Smooth muscle cell (in vitro differentiated cells): ENCODE results near the gene RDH14. TPM values are rescaled to one million over a fixed set of nuclear protein-coding genes. Genes with fewer than 3 reads are reported as not detected.

Experiments
- DNase-seq: peaks from one replicate; lab custom pipeline; 2025; ENCODE audit not compliant: unreplicated experiment; lab: John Stamatoyannopoulos, UW
- H2AFZ ChIP-seq: fragments of 200-600 bp; sonication (generic); 2 replicates; pipeline ENCODE4 v1.6.0; 2016; ENCODE audit warnings: antibody characterized with exemption, low read depth, mild to moderate bottlenecking
- H3F3A ChIP-seq: fragments of 200-600 bp; sonication (generic); 2 replicates; pipeline ENCODE4 v1.6.0; 2017; ENCODE audit warnings: antibody characterized with exemption, low read depth
- H3K27ac ChIP-seq: fragments of 200-600 bp; sonication (generic); 2 replicates; pipeline ENCODE4 v1.5.1; 2016; ENCODE audit warnings: low read depth, mild to moderate bottlenecking
- H3K27me3 ChIP-seq: fragments of 200-600 bp; sonication (generic); 2 replicates; pipeline ENCODE4 v1.6.1; 2016; ENCODE audit warnings: low read depth, mild to moderate bottlenecking
- H3K36me3 ChIP-seq: fragments of 200-600 bp; sonication (generic); 2 replicates; pipeline ENCODE4 v1.5.1; 2016; ENCODE audit warnings: low read depth
- H3K4me1 ChIP-seq: fragments of 200-600 bp; sonication (generic); 2 replicates; pipeline ENCODE4 v1.5.1; 2016; ENCODE audit warnings: low read depth
- H3K4me2 ChIP-seq: fragments of 200-600 bp; sonication (generic); 2 replicates; pipeline ENCODE4 v1.6.0; 2016; ENCODE audit warnings: mild to moderate bottlenecking
- H3K4me3 ChIP-seq: fragments of 200-600 bp; sonication (generic); 2 replicates; pipeline ENCODE4 v1.5.1; 2016; ENCODE audit warnings: mild to moderate bottlenecking
- H3K79me2 ChIP-seq: fragments of 200-600 bp; sonication (generic); 2 replicates; pipeline ENCODE4 v1.6.0; 2016; ENCODE audit warnings: low read depth, mild to moderate bottlenecking
- H3K9ac ChIP-seq: fragments of 200-600 bp; sonication (generic); 2 replicates; pipeline ENCODE4 v1.6.0; 2016; ENCODE audit warnings: low read depth
- H3K9me3 ChIP-seq: fragments of 200-600 bp; sonication (generic); replicated peaks from 2 replicates; pipeline ENCODE4 v1.5.1; 2016; ENCODE audit warnings: low read depth
- H4K20me1 ChIP-seq: fragments of 200-600 bp; sonication (generic); 2 replicates; pipeline ENCODE4 v1.6.0; 2016; ENCODE audit warnings: low read depth
- WGBS: methylation state at CpG from one replicate; pipeline ENCODE4 v1.1.7; 2016; ENCODE audit warnings: low lambda C conversion rate; 5-methylcytosine and 5-hydroxymethylcytosine counted together
- polyA plus RNA-seq: library from polyadenylated mRNA; unstranded; fragments of >200 nt; fragmentation: Nextera tagmentation; extraction: Ambion mirVana; gene quantifications from 2 replicates; pipeline ENCODE4 v1.2.1, GENCODE V29; 2016
- total RNA-seq: library from RNA; depleted of rRNA; stranded (reverse); fragments of >200 nt; gene quantifications from 2 replicates; pipeline ENCODE4 v1.2.3, GENCODE V29; 2014
- TF ChIP-seq, protein P1 (sequence below): fragments of 200-600 bp; sonication (generic); IDR thresholded peaks from 2 replicates; pipeline ENCODE4 v1.5.1; 2017; ENCODE audit warnings: borderline replicate concordance, mild to moderate bottlenecking, antibody characterized with exemption; ENCODE audit not compliant: insufficient read depth, poor library complexity, severe bottlenecking

RDH14 gene
- total and polyA plus RNA-seq, 2 experiments from 2014 or later, result 24.5 to 26.2 TPM

DNA sequence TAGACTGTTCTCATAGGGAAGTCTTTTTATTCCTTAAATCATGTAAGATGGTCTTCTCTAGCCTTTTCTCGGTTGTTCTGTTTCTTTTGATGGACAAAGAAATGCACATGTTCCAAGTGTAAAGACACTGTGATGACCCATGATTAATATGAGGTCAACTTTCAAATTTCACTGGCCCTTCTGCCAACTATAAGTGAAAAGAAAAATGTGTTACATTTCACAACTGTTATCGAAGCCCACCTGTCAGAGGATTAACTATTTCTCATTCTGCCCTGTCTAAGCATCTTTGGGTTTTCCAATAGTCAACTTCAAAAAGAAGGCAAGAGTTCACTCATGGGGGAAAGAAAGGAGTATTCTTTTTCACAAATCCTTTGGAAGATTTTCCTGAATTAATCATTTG, 3.3 kb downstream of the RDH14 start:
- H3K27ac ChIP-seq, result no peak overlapping the region
- H4K20me1 ChIP-seq, result peaks cover 8% of the 10 kb centered on the region
- no peaks in the 10 kb centered on the region for H3K36me3 ChIP-seq
- TF ChIP-seq, protein P1, sequence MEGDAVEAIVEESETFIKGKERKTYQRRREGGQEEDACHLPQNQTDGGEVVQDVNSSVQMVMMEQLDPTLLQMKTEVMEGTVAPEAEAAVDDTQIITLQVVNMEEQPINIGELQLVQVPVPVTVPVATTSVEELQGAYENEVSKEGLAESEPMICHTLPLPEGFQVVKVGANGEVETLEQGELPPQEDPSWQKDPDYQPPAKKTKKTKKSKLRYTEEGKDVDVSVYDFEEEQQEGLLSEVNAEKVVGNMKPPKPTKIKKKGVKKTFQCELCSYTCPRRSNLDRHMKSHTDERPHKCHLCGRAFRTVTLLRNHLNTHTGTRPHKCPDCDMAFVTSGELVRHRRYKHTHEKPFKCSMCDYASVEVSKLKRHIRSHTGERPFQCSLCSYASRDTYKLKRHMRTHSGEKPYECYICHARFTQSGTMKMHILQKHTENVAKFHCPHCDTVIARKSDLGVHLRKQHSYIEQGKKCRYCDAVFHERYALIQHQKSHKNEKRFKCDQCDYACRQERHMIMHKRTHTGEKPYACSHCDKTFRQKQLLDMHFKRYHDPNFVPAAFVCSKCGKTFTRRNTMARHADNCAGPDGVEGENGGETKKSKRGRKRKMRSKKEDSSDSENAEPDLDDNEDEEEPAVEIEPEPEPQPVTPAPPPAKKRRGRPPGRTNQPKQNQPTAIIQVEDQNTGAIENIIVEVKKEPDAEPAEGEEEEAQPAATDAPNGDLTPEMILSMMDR, result no peak
- no peak overlapping the region for H3K4me3 ChIP-seq
- H3K79me2 ChIP-seq, result peaks cover 29% of the 10 kb centered on the region
- WGBS, result 99% methylated on average over 2 of the region's 2 CpGs
- peaks cover 9% of the 10 kb centered on the region for H3K4me1 ChIP-seq
- H3K27me3 ChIP-seq, result no peaks in the 10 kb centered on the region
- no peak for DNase-seq
- no peak overlapping the region for H2AFZ ChIP-seq
- no peak overlapping the region for H3K4me2 ChIP-seq
- no peaks in the 10 kb centered on the region for H3F3A ChIP-seq
- no peaks in the 10 kb centered on the region for H3K9me3 ChIP-seq
- no peak overlapping the region for H3K9ac ChIP-seq

DNA sequence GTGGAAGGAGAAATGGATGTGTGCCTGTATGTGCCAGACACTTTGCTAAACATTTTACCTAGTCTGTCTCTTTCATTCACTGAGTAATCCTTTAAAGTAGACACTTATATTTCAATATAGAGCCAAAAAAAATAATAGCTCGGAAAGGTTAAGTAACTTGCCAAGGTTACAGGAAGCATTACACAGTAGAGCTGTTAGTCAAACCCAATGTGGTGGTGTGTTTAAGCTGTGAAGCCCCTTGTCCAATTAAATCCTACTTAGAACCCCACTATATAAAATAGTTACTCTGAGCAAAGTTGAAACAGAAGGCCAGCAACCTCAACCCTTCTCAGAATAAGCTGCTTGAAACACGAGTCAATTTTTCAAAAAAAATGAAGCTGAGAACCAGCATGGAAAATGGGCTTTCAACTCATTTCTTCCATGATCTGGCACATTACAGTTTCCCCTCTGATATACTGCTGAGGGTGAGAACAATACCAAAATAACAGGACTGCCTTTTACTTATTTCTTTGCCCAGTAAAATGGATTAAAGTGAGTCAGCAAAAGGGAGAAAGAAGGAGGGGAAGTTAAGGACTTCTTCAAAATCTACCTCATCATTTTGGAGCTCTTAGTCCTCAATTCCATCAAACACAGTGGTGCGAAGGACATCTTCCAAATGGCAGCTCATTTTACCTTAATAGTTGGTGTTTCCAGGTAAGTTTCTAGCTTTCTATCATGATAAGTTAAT, 7.9 kb downstream of the RDH14 start:
- Histone ChIP-seq H3K27ac (no peak overlapping the region), H3K9me3 (no peaks in the 10 kb centered on the region), H3K4me1 (peaks cover 2% of the 10 kb centered on the region), H3F3A (no peaks in the 10 kb centered on the region), H3K79me2 (peaks cover 9% of the 10 kb centered on the region), H2AFZ (no peak overlapping the region), H3K4me3 (no peak overlapping the region), H3K36me3 (no peaks in the 10 kb centered on the region), H3K4me2 (no peak overlapping the region), H4K20me1 (no peaks in the 10 kb centered on the region), H3K27me3 (no peaks in the 10 kb centered on the region), H3K9ac (no peak overlapping the region)
- 92% methylated on average over 3 of the region's 3 CpGs for WGBS
- TF ChIP-seq, protein P1, result no peak
- DNase-seq, result no peak

DNA sequence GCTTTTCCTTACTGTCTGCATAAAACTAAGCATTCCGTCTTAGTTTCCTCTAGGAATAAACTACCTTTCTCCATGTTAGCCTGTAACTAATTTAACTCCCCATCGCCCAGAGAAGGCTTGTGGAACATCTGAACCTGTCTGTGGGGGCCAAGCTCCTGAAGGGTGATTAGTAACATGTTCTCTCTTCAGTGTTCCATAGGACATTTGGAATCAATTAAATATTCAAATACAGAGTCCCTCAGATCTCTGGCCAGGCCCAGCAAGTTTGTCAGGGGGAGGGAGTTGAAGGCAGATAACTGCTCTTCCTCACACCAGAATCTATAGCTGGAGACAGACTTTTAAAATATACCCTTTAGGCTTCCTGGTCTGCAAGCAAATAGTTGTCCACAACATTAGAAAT, 8.8 kb downstream of the RDH14 start:
- Histone ChIP-seq H3K79me2 (peaks cover 5% of the 10 kb centered on the region), H4K20me1 (no peaks in the 10 kb centered on the region)
- WGBS, result 56% methylated on average over 2 of the region's 2 CpGs

More for the DNA sequence above, 8.8 kb downstream of the RDH14 start:
- H3K4me1 ChIP-seq, result no peaks in the 10 kb centered on the region
- H3K27me3 ChIP-seq, result no peaks in the 10 kb centered on the region
- no peaks in the 10 kb centered on the region for H3K9me3 ChIP-seq
- TF ChIP-seq, protein P1, result no peak
- H3K4me3 ChIP-seq, result no peak overlapping the region
- H3K9ac ChIP-seq, result no peak overlapping the region
- H3K4me2 ChIP-seq, result no peak overlapping the region
- no peak for DNase-seq
- H3K36me3 ChIP-seq, result no peaks in the 10 kb centered on the region
- H3K27ac ChIP-seq, result no peak overlapping the region
- no peaks in the 10 kb centered on the region for H3F3A ChIP-seq
- no peak overlapping the region for H2AFZ ChIP-seq
